Lower lobe of right lung (tissue), 2 donors: ENCODE results near the gene ADAMTS12. TPM values are rescaled to one million over a fixed set of nuclear protein-coding genes. Genes with fewer than 3 reads are reported as not detected.
"Not testable (repeated sequence)": the region's sequence is repeated elsewhere in the genome, so short reads cannot be mapped to it uniquely, and the experiment has no call there.

ENCODE experiments used
- ATAC-seq, 2 donors: fragments of 200-7000 bp; cut with Tn5 transposase; one replicate each; pipeline ENCODE4 v1.9.1; 2020 to 2022; ENCODE audit warnings: mild to moderate bottlenecking in 2 of 2, moderate library complexity in 2 of 2
- DNase-seq: peaks from one replicate; pipeline ENCODE4 v3.0.0-alpha.2; 2020
- H3K27ac ChIP-seq: fragments of 200-600 bp; one replicate; pipeline ENCODE4 v1.8.0; 2022
- H3K27me3 ChIP-seq: fragments of 200-600 bp; one replicate; pipeline ENCODE4 v1.8.0; 2022; ENCODE audit warnings: low read depth
- H3K36me3 ChIP-seq: fragments of 200-600 bp; one replicate; pipeline ENCODE4 v1.8.0; 2022; ENCODE audit warnings: mild to moderate bottlenecking
- H3K4me1 ChIP-seq: fragments of 200-600 bp; one replicate; pipeline ENCODE4 v1.8.0; 2022
- H3K4me3 ChIP-seq: fragments of 200-600 bp; one replicate; pipeline ENCODE4 v1.8.0; 2022; ENCODE audit warnings: mild to moderate bottlenecking
- H3K9me3 ChIP-seq: fragments of 200-600 bp; one replicate; pipeline ENCODE4 v1.8.0; 2022
- CTCF ChIP-seq: fragments of 200-600 bp; IDR thresholded peaks from one replicate; pipeline ENCODE4 v1.8.0; 2022; ENCODE audit warnings: antibody characterized with exemption, mild to moderate bottlenecking
- intact Hi-C: fragments of 100-400 bp; cut with DNase I; formaldehyde crosslinking; loops from one replicate; pipeline ENCODE4 v1.11.0; 2022
- total RNA-seq: library from RNA; stranded (reverse); fragmentation: NEBNext Ultra II Directional; extraction: Animal tissue kit (Norgen Biotek cat#: 25700); gene quantifications from one replicate; pipeline ENCODE4 v1.2.1, GENCODE V29; 2021
- donor health status: DM: no; HTN: yes; CAD: no; lungs with severe emphysema.

ADAMTS12 gene
- total RNA-seq, 1 donor from 2014 or later, result 7.6 TPM

GRCh38 chr5:33558489-33558888, 333.3 kb downstream of the ADAMTS12 start:
- Histone ChIP-seq H3K27me3 (no peaks in the 10 kb centered on the region), H3K4me3 (no peak overlapping the region), H3K4me1 (peaks cover 4% of the 10 kb centered on the region), H3K27ac (no peak overlapping the region), H3K36me3 (no peaks in the 10 kb centered on the region), H3K9me3 (no peaks in the 10 kb centered on the region)
- DNase-seq, result no peak
- no peak for TF ChIP-seq CTCF
- no peak for ATAC-seq
- intact Hi-C loops, result no loop called here

GRCh38 chr5:33557605-33558004, 334.2 kb downstream of the ADAMTS12 start:
- no peak for ATAC-seq
- Histone ChIP-seq H3K27ac (no peak overlapping the region), H3K4me1 (no peaks in the 10 kb centered on the region), H3K4me3 (no peak overlapping the region), H3K9me3 (no peaks in the 10 kb centered on the region), H3K36me3 (no peaks in the 10 kb centered on the region), H3K27me3 (no peaks in the 10 kb centered on the region)
- no peak for DNase-seq
- intact Hi-C loops, result no loop called here
- no peak for TF ChIP-seq CTCF

GRCh38 chr5:33556330-33557328, 335.2 kb downstream of the ADAMTS12 start:
- DNase-seq (no peak), ATAC-seq (no peak)
- H3K4me1 ChIP-seq, result no peaks in the 10 kb centered on the region
- H3K27ac ChIP-seq, result no peak overlapping the region
- TF ChIP-seq CTCF, result no peak
- no peaks in the 10 kb centered on the region for H3K36me3 ChIP-seq
- no peaks in the 10 kb centered on the region for H3K27me3 ChIP-seq
- H3K9me3 ChIP-seq, result no peaks in the 10 kb centered on the region
- no peak overlapping the region for H3K4me3 ChIP-seq
- intact Hi-C loops, result no loop called here

- Histone ChIP-seq H3K4me1 (no peaks in the 10 kb centered on the region), H3K27me3 (no peaks in the 10 kb centered on the region), H3K36me3 (no peaks in the 10 kb centered on the region), H3K4me3 (no peak overlapping the region), H3K27ac (no peak overlapping the region), H3K9me3 (no peaks in the 10 kb centered on the region)
- ATAC-seq (peak in 1 of 2 donors; percentile 23), DNase-seq (no peak)
- intact Hi-C loops, result no loop called here
- TF ChIP-seq CTCF, result no peak
These were observed 341.7 kb downstream of the ADAMTS12 start for GRCh38 chr5:33549982-33550567.

- H3K27me3 ChIP-seq, H3K36me3 ChIP-seq, H3K4me3 ChIP-seq, H3K27ac ChIP-seq, DNase-seq, intact Hi-C loops, H3K9me3 ChIP-seq, ATAC-seq, H3K4me1 ChIP-seq: not testable (repeated sequence)
These were observed 352.0 kb downstream of the ADAMTS12 start for GRCh38 chr5:33539790-33540189.

GRCh38 chr5:33539212-33539611, 352.6 kb downstream of the ADAMTS12 start:
- Histone ChIP-seq H3K36me3 (no peaks in the 10 kb centered on the region), H3K4me1 (no peaks in the 10 kb centered on the region), H3K27ac (no peak overlapping the region), H3K9me3 (no peaks in the 10 kb centered on the region), H3K4me3 (no peak overlapping the region), H3K27me3 (no peaks in the 10 kb centered on the region)
- intact Hi-C loops, result no loop called here
- no peak for TF ChIP-seq CTCF
- DNase-seq (no peak), ATAC-seq (no peak)
